Lung (tissue), 12 donors: ENCODE data around the gene DUSP9. TPM values are rescaled to one million over a fixed set of nuclear protein-coding genes. Genes with fewer than 3 reads are reported as not detected.

ENCODE experiments used
- ATAC-seq: fragments of 200-7000 bp; cut with Tn5 transposase; one replicate; pipeline ENCODE4 v1.9.1; 2020; ENCODE audit warnings: moderate number of reproducible peaks; ENCODE audit not compliant: insufficient read depth, low FRiP score
- DNase-seq, 3 donors: peaks; one replicate each; pipeline ENCODE4 v3.0.0-alpha.2; 2013 to 2017
- H3K27ac ChIP-seq, 2 donors: one replicate each; pipeline ENCODE4 v1.5.1; 2013; ENCODE audit warnings: mild to moderate bottlenecking in 2 of 2, moderate library complexity in 2 of 2, control low read depth in 1 of 2, inconsistent platforms in 1 of 2, low read depth in 1 of 2, low read length in 1 of 2
- H3K27me3 ChIP-seq, 3 donors: one replicate each; pipeline ENCODE4 v1.5.1; 2013; ENCODE audit warnings: low read length in 2 of 3; ENCODE audit not compliant: control insufficient read depth in 3 of 3, insufficient read depth in 3 of 3
- H3K36me3 ChIP-seq, 4 donors: one replicate each; pipeline ENCODE4 v1.5.1; 2013; ENCODE audit warnings: low read length in 4 of 4, mild to moderate bottlenecking in 1 of 4, moderate library complexity in 1 of 4; ENCODE audit not compliant: control insufficient read depth in 4 of 4, insufficient read depth in 4 of 4
- H3K4me1 ChIP-seq, 5 donors: one replicate each; pipeline ENCODE4 v1.5.1; 2013; ENCODE audit warnings: low read length in 5 of 5, mild to moderate bottlenecking in 2 of 5, moderate library complexity in 1 of 5; ENCODE audit not compliant: control insufficient read depth in 5 of 5, insufficient read depth in 5 of 5
- H3K4me3 ChIP-seq: one replicate; pipeline ENCODE4 v1.5.1; 2013; ENCODE audit warnings: mild to moderate bottlenecking, control low read depth, moderate library complexity
- H3K9ac ChIP-seq, 2 donors: one replicate each; pipeline ENCODE4 v1.5.1; 2013; ENCODE audit warnings: low read length in 2 of 2, control low read depth in 1 of 2; ENCODE audit not compliant: insufficient read depth in 1 of 2
- H3K9me3 ChIP-seq, 4 donors: one replicate each; pipeline ENCODE4 v1.5.1; 2013; ENCODE audit warnings: low read length in 3 of 4, mild to moderate bottlenecking in 1 of 4, moderate library complexity in 1 of 4; ENCODE audit not compliant: control insufficient read depth in 4 of 4, insufficient read depth in 3 of 4
- CTCF ChIP-seq: IDR thresholded peaks from 2 replicates; pipeline ENCODE4 v1.5.1; 2012; ENCODE audit warnings: mild to moderate bottlenecking; ENCODE audit errors: control extremely low read depth, extremely low read depth
- WGBS, 2 donors: extraction: QIAGEN DNeasy Blood & Tissue Kit; methylation state at CpG; one replicate each; pipeline ENCODE4 v1.1.7; 2013; 5-methylcytosine and 5-hydroxymethylcytosine counted together
- polyA plus RNA-seq, 2 donors: library from polyadenylated mRNA; stranded (reverse); fragments of 200-250 nt; gene quantifications; one replicate each; pipeline ENCODE4 v1.2.1, GENCODE V29; 2013
- total RNA-seq, 2 donors: library from RNA; depleted of rRNA in 1 of 2; stranded (reverse); fragments of >200 nt in 1 of 2; gene quantifications; one replicate each; pipeline ENCODE4 v1.2.1, GENCODE V29; 2014 to 2021
- donor health status: control.
- donor health status: control.
- donor health status: Bipolar disorder and iron deficiency.
- donor health status: healthy.
- donor health status: DM: yes; HTN: yes; CAD: no.

Gene DUSP9
- total and polyA plus RNA-seq, 4 donors: 0.10 to 0.55 (median 0.23) TPM

DNA sequence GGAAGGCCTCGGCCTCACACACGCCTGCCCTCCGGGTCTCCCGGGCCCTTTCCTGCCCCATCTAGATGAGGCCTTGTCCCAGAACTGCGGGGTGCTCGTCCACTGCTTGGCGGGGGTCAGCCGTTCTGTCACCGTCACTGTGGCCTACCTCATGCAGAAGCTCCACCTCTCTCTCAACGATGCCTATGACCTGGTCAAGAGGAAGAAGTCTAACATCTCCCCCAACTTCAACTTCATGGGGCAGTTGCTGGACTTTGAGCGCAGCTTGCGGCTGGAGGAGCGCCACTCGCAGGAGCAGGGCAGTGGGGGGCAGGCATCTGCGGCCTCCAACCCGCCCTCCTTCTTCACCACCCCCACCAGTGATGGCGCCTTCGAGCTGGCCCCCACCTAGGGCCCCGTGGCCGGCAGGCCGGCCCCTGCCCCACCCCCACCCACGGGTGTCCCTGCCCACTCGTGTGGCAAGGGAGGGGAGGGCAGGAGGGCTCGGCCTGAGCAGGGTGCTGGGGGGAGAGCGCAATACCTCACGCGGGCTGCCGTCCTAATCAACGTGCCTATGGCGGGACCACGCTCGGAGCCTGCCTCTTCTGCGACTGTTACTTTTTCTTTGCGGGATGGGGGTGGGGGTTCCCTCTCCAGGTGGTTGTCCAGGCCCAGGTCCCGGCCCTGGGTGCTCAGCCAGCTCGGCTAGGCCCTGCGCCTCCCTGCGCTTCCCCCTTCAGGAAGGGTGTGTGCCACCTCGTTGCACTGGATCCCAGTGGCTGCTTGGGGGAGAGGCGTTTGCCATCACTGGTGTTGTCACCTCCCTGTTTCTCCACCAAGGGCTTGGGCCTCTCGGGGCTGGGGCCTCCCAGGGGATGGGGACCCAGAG, 3.1 kb downstream of the DUSP9 start:
- ATAC-seq: no peak

DNA sequence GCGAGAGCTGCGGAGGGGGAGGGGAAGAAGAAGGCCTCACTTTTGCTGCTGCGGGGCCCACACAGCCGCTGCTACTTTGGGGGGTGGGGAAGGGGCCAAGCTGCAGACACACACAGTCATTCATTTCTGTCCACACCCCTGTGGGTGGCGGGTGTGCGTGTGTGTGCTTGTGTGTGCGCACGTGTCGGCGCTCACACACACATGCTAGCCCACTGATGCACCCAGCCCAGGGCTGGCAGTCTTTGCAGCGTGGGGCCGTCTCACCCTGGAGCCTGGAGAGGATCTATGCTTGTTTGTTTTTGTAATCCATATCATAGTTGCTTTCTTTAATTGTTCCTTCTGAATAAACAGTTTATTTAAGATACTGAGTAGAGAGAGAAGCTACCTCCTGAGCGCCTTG, 4.0 kb downstream of the DUSP9 start:
- H3K36me3 ChIP-seq: no peaks in the 10 kb centered on the region
- no peak overlapping the region for H3K27ac ChIP-seq
- H3K9ac ChIP-seq: no peak overlapping the region
- H3K9me3 ChIP-seq: peaks cover 0 to 20% (median 6%) of the 10 kb centered on the region in 4 donors
- peak in 1 of 3 donors; percentile 9 for DNase-seq
- TF ChIP-seq CTCF: no peak
- ATAC-seq: no peak
- WGBS, 2 donors: 89 to 96% methylated on average over 12 to 13 of the region's 13 CpGs
- no peak overlapping the region for H3K4me3 ChIP-seq
- peaks cover 6 to 20% (median 15%) of the 10 kb centered on the region in 3 donors for H3K27me3 ChIP-seq
- peaks cover 0 to 3% (median 0%) of the 10 kb centered on the region in 5 donors for H3K4me1 ChIP-seq

More for the DNA sequence above, 3.1 kb downstream of the DUSP9 start:
- Histone ChIP-seq H3K9me3 (peaks cover 0 to 20% (median 6%) of the 10 kb centered on the region in 4 donors), H3K36me3 (no peaks in the 10 kb centered on the region), H3K9ac (no peak overlapping the region), H3K27me3 (peaks cover 9 to 27% (median 23%) of the 10 kb centered on the region in 3 donors), H3K4me3 (no peak overlapping the region), H3K4me1 (peaks cover 0 to 3% (median 0%) of the 10 kb centered on the region in 5 donors), H3K27ac (no peak overlapping the region)
- TF ChIP-seq CTCF: no peak
- 67 to 70% methylated on average over 17 to 41 of the region's 41 CpGs for WGBS, 2 donors
- DNase-seq: no peak

DNA sequence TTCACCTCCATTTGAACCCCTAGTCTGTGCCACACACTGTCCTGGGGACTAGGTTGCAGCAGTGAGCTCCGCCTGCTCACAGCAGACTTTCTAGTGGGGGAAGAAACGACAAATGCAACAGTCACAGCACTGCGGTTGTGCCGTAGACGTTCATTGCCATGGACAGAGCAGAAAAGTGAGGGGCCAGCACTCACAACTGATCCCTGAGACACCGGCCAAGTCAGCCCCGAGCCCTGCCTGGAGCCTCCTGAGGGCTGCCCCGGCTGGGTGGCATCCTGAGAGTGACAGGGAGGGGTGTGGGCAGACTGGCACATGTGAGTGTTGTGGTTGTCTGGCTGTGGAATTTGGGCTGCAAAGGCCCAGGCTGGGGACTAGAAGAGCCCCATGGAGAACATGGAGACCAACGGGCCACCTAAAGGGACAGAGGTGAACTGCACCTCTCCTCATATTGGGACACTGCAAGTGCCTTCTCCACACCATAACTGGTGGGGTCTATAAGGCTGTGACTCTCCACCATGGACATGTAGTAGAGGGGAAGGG, 4.6 kb downstream of the DUSP9 start:
- peak in 1 of 3 donors; percentile 10 for DNase-seq
- no peak for ATAC-seq
- Histone ChIP-seq H3K9ac (no peak overlapping the region), H3K4me1 (peaks cover 0 to 1% (median 0%) of the 10 kb centered on the region in 5 donors), H3K9me3 (peaks cover 0 to 21% (median 6%) of the 10 kb centered on the region in 4 donors), H3K27ac (no peak overlapping the region), H3K4me3 (no peak overlapping the region), H3K27me3 (peaks cover 6 to 13% (median 9%) of the 10 kb centered on the region in 3 donors), H3K36me3 (no peaks in the 10 kb centered on the region)
- WGBS, 2 donors: 81 to 85% methylated on average over 9 of the region's 9 CpGs
- TF ChIP-seq CTCF: no peak
